Adrenal gland (tissue), 12 donors: Measurements from ENCODE around the gene MAT2B. TPM values are rescaled to one million over a fixed set of nuclear protein-coding genes. Genes with fewer than 3 reads are reported as not detected.
A peak's percentile ranks its signal among the peaks of the same experiment; 100 is the strongest.

Source experiments
- DNase-seq, 7 donors: peaks; one replicate each; pipeline ENCODE4 v3.0.0-alpha.2; 2019 to 2020
- H3K27ac ChIP-seq, 5 donors: fragments of 200-600 bp; sonication (generic) in 4 of 5; 1 replicate in 3 of 5; 2 replicates in 2 of 5; pipeline versions ENCODE4 v1.5.1 to v1.8.0; 2016 to 2020; ENCODE audit warnings: mild to moderate bottlenecking in 1 of 5
- H3K27me3 ChIP-seq: fragments of 200-600 bp; 2 replicates; pipeline ENCODE4 v1.8.0; 2021
- H3K36me3 ChIP-seq, 2 donors: fragments of 200-600 bp; replicated peaks in 1 of 2; 1 replicate in 1 of 2; 2 replicates in 1 of 2; pipeline versions ENCODE4 v1.5.1 to v1.8.0; 2018 to 2022
- H3K4me1 ChIP-seq, 2 donors: fragments of 200-600 bp; replicated peaks in 1 of 2; 1 replicate in 1 of 2; 2 replicates in 1 of 2; pipeline versions ENCODE4 v1.5.1 to v1.8.0; 2018 to 2021
- H3K4me3 ChIP-seq, 4 donors: fragments of 200-600 bp; sonication (generic) in 3 of 4; one replicate each; pipeline ENCODE4 v1.5.1; 2016 to 2018
- H3K9me3 ChIP-seq, 3 donors: fragments of 200-600 bp; sonication (generic) in 1 of 3; replicated peaks in 1 of 3; 1 replicate in 2 of 3; 2 replicates in 1 of 3; pipeline versions ENCODE4 v1.5.1 to v1.8.0; 2016 to 2021
- POLR2A ChIP-seq, 2 donors: fragments of 450-650 bp; IDR thresholded peaks; one replicate each; pipeline ENCODE4 v1.6.1; 2017; ENCODE audit warnings: antibody characterized with exemption in 2 of 2, mild to moderate bottlenecking in 2 of 2, moderate library complexity in 1 of 2
- WGBS, 4 donors: extraction: QIAGEN DNeasy Blood & Tissue Kit in 2 of 4; methylation state at CpG; one replicate each; pipeline versions ENCODE4 v1.1.5 to v1.1.7; 2013 to 2017; 5-methylcytosine and 5-hydroxymethylcytosine counted together
- intact Hi-C, 2 donors: fragments of 100-400 bp; cut with DNase I; formaldehyde crosslinking; loops; one replicate each; pipeline versions ENCODE4 v1.14.1 to v1.15.0; 2022 to 2023
- polyA plus RNA-seq, 3 donors: library from polyadenylated mRNA; stranded (reverse); fragments of 200-250 nt in 2 of 3; fragments of 350-450 nt in 1 of 3; fragmentation: Illumina TruSeq in 1 of 3; extraction: RNeasy Lipid Tissue Mini Kit (QIAGEN cat#74804) in 1 of 3; gene quantifications; one replicate each; pipeline ENCODE4 v1.2.3, GENCODE V29; 2013 to 2014
- total RNA-seq, 9 donors: library from RNA; depleted of rRNA in 4 of 9; stranded (reverse); fragments of >200 nt in 4 of 9; fragments of 120-200 nt in 1 of 9; fragmentation: NEBNext Ultra II Directional in 1 of 9; extraction: Animal tissue kit (Norgen Biotek cat#: 25700) in 1 of 9; gene quantifications; one replicate each; pipeline versions ENCODE4 v1.1.0 to v1.2.4, GENCODE V29; 2013 to 2023
- TF ChIP-seq, protein P1 (sequence below), 6 experiments: fragments of 450-650 bp in 4 of 6; fragments of 200-600 bp in 2 of 6; sonication (generic) in 1 of 6; IDR thresholded peaks; 1 replicate in 5 of 6; 2 replicates in 1 of 6; pipeline versions ENCODE4 v1.5.1 to v1.8.0; 2016 to 2021; ENCODE audit warnings: antibody characterized with exemption in 6 of 6, mild to moderate bottlenecking in 2 of 6, moderate library complexity in 1 of 6
- donor health status: healthy with polysubstance abuse.
- donor health status: Bipolar disorder and iron deficiency.
- donor health status: DM: yes; HTN: yes; CAD: no.
- donor health status: DM: no; HTN: no; CAD: no.
- donor health status: DM: no; HTN: no; CAD: no.
- donor health status: DM: yes; HTN: yes; CAD: no.

MAT2B gene
- total and polyA plus RNA-seq, 12 donors = 20.9 to 83.7 (median 57.5) TPM

DNA sequence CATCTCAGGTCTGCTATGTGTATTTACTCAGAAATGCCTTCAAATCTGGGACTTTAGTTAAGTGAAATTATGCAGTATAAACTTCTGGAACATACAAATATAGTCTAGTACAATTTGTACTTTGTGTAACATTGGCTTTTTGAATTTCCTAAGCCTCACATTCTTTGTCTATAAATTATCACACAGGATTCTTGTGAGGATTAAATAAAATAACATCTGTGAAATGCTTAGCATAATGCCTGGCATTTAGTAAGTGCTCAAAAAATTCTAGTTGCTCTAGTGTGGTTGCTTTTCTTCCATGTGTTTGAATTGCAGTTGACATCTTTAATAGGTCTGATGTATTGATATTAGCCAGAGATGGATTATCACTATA, 42.4 kb upstream of the MAT2B start:
- TF ChIP-seq, protein P1, sequence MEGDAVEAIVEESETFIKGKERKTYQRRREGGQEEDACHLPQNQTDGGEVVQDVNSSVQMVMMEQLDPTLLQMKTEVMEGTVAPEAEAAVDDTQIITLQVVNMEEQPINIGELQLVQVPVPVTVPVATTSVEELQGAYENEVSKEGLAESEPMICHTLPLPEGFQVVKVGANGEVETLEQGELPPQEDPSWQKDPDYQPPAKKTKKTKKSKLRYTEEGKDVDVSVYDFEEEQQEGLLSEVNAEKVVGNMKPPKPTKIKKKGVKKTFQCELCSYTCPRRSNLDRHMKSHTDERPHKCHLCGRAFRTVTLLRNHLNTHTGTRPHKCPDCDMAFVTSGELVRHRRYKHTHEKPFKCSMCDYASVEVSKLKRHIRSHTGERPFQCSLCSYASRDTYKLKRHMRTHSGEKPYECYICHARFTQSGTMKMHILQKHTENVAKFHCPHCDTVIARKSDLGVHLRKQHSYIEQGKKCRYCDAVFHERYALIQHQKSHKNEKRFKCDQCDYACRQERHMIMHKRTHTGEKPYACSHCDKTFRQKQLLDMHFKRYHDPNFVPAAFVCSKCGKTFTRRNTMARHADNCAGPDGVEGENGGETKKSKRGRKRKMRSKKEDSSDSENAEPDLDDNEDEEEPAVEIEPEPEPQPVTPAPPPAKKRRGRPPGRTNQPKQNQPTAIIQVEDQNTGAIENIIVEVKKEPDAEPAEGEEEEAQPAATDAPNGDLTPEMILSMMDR (IDR thresholded peaks at IDR 0.05) = no peak
- TF ChIP-seq POLR2A (IDR thresholded peaks at IDR 0.05) = no peak
- DNase-seq = no peak
- H3K4me1 ChIP-seq = peaks cover 15 to 30% of the 10 kb centered on the region in 2 donors
- H3K27ac ChIP-seq = no peak overlapping the region
- intact Hi-C loops = loop anchor here in 1 of 2 donors (5.0 kb wide), 1 partner anchor 44 kb away; the partner anchor contains the start of gene MAT2B
- H3K36me3 ChIP-seq = no peaks in the 10 kb centered on the region
- H3K9me3 ChIP-seq = no peaks in the 10 kb centered on the region
- H3K4me3 ChIP-seq = no peak overlapping the region
- H3K27me3 ChIP-seq = no peaks in the 10 kb centered on the region

DNA sequence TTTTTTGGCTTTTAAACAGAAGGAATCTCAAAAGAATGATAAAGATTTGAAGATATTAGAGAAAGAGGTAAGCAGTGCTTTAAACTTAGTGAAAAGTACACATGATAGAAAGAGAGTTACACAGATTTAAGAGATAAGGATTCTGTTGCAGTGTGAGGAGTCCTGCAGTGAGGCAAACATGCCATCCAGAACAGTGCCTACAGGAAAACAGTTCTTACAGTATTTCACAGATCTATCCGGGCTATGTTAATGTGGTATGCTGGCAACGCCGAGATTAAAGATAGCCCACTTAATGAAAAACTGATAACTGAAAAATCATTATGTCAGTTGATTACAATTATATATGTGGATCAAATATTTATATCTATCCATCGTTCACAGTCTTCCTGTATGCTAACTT, 37.7 kb upstream of the MAT2B start:
- no peak for DNase-seq
- H3K4me1 ChIP-seq = no peaks in the 10 kb centered on the region
- TF ChIP-seq POLR2A (IDR thresholded peaks at IDR 0.05) = no peak
- TF ChIP-seq, protein P1 (IDR thresholded peaks at IDR 0.05) = no peak
- H3K27me3 ChIP-seq = no peaks in the 10 kb centered on the region
- H3K36me3 ChIP-seq = no peaks in the 10 kb centered on the region
- H3K9me3 ChIP-seq = no peaks in the 10 kb centered on the region
- H3K4me3 ChIP-seq = no peak overlapping the region
- H3K27ac ChIP-seq = no peak overlapping the region
- 69 to 83% (median 80%) methylated on average over 4 of the region's 4 CpGs for WGBS, 4 donors
- intact Hi-C loops = no loop called here

DNA sequence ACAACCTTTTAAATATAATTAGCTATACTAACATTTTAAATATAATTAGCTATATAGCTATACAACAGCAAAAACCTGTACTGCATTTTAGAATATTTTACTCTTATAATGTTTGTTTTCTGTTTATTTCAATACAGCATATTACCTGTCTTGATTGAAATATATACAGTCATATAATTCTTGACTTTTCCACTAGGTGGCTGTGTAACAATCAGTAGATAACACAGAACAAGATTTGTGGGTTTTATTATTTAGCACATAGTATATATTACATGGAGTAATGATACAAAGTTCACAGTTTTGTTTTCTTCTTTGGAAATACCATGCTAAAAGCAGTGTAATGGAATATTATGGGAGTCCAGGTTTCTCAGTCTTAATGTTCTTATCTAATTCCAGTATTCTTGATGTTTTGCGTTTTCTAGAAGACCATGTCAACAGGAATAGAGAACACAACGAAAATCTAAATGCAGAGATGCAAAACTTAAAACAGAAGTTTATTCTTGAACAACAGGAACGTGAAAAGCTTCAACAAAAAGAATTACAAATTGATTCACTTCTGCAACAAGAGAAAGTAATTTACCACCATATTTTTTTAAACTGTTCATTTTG, 31.7 kb upstream of the MAT2B start:
- intact Hi-C loops = no loop called here
- TF ChIP-seq, protein P1 (IDR thresholded peaks at IDR 0.05) = peak in 4 of 6 experiments; percentile 32 to 54 (median 40)
- no peak for TF ChIP-seq POLR2A (IDR thresholded peaks at IDR 0.05)
- H3K27me3 ChIP-seq = no peaks in the 10 kb centered on the region
- no peak overlapping the region for H3K27ac ChIP-seq
- H3K9me3 ChIP-seq = no peaks in the 10 kb centered on the region
- H3K4me1 ChIP-seq = no peaks in the 10 kb centered on the region
- WGBS, 4 donors = 90 to 95% (median 92%) methylated on average over 3 of the region's 3 CpGs
- H3K4me3 ChIP-seq = no peak overlapping the region
- no peak for DNase-seq
- no peaks in the 10 kb centered on the region for H3K36me3 ChIP-seq

GRCh38 chr5:163475411-163475810, 30.0 kb upstream of the MAT2B start:
- Histone ChIP-seq H3K9me3 (peaks cover 0 to 4% (median 0%) of the 10 kb centered on the region in 3 donors), H3K27me3 (no peaks in the 10 kb centered on the region), H3K4me1 (no peaks in the 10 kb centered on the region), H3K4me3 (no peak overlapping the region), H3K36me3 (no peaks in the 10 kb centered on the region), H3K27ac (no peak overlapping the region)
- no peak for DNase-seq
- 88 to 94% (median 90%) methylated on average over 2 of the region's 2 CpGs for WGBS, 4 donors
- intact Hi-C loops = no loop called here
- TF ChIP-seq POLR2A (IDR thresholded peaks at IDR 0.05) = no peak
- TF ChIP-seq, protein P1 (IDR thresholded peaks at IDR 0.05) = no peak
